Endodermal cell (in vitro differentiated cells): ENCODE data around the gene S100Z. TPM values are rescaled to one million over a fixed set of nuclear protein-coding genes. Genes with fewer than 3 reads are reported as not detected.

Source experiments
- DNase-seq: peaks from one replicate; pipeline ENCODE4 v3.0.0-alpha.2; 2017
- H3K27ac ChIP-seq: 2 replicates; pipeline ENCODE4 v1.5.1; 2013; ENCODE audit warnings: mild to moderate bottlenecking, low read depth, low read length, moderate library complexity
- H3K27me3 ChIP-seq: 2 replicates; pipeline ENCODE4 v1.6.1; 2013; ENCODE audit warnings: mild to moderate bottlenecking, low read length, moderate library complexity; ENCODE audit not compliant: insufficient read depth, control insufficient read depth, poor library complexity, severe bottlenecking
- H3K36me3 ChIP-seq: 2 replicates; pipeline ENCODE4 v1.7.0; 2013; ENCODE audit warnings: mild to moderate bottlenecking, low read length, moderate library complexity; ENCODE audit not compliant: control insufficient read depth, insufficient read depth
- H3K4me1 ChIP-seq: one replicate; pipeline ENCODE4 v1.7.0; 2013; ENCODE audit warnings: low read length; ENCODE audit not compliant: control insufficient read depth, insufficient read depth
- H3K4me3 ChIP-seq: 2 replicates; pipeline ENCODE4 v1.5.1; 2013; ENCODE audit warnings: mild to moderate bottlenecking, low read length, moderate library complexity
- H3K9ac ChIP-seq: 2 replicates; pipeline ENCODE4 v1.6.1; 2013; ENCODE audit warnings: mild to moderate bottlenecking, low read length, moderate library complexity; ENCODE audit not compliant: poor library complexity, severe bottlenecking; ENCODE audit errors: extremely low read depth
- H3K9me3 ChIP-seq: 2 replicates; pipeline ENCODE4 v1.6.1; 2013; ENCODE audit warnings: mild to moderate bottlenecking, low read length, moderate library complexity; ENCODE audit not compliant: control insufficient read depth
- H3K27ac Mint-ChIP-seq: 2 replicates; pipeline ENCODE4 v1.8.0; 2020; ENCODE audit warnings: mixed read lengths
- H3K27me3 Mint-ChIP-seq: 2 replicates; pipeline ENCODE4 v1.8.0; 2021; ENCODE audit warnings: mild to moderate bottlenecking, mixed read lengths; ENCODE audit not compliant: insufficient read depth
- H3K36me3 Mint-ChIP-seq: 2 replicates; pipeline ENCODE4 v1.8.0; 2020; ENCODE audit warnings: low read depth, mixed read lengths
- H3K4me1 Mint-ChIP-seq: 2 replicates; pipeline ENCODE4 v1.8.0; 2020; ENCODE audit warnings: mixed read lengths
- H3K4me3 Mint-ChIP-seq: 2 replicates; pipeline ENCODE4 v1.8.0; 2020; ENCODE audit warnings: mild to moderate bottlenecking, moderate library complexity, mixed read lengths
- H3K9me3 Mint-ChIP-seq: 2 replicates; pipeline ENCODE4 v1.8.0; 2020; ENCODE audit warnings: mild to moderate bottlenecking, mixed read lengths
- CTCF ChIP-seq: fragments of 200-600 bp; sonication (generic); conservative IDR thresholded peaks from 2 replicates; pipeline ENCODE4 v1.5.0; 2021; ENCODE audit warnings: antibody characterized with exemption, mild to moderate bottlenecking
- WGBS, 2 experiments: methylation state at CpG; one replicate each; pipeline versions ENCODE4 v1.1.5 to v1.1.7; 2013; ENCODE audit warnings: missing lambda C conversion rate in 2 of 2, mixed read lengths in 1 of 2; ENCODE audit not compliant: insufficient coverage in 1 of 2, insufficient read length in 1 of 2; 5-methylcytosine and 5-hydroxymethylcytosine counted together
- total RNA-seq, 2 donors: library from RNA; stranded (reverse); fragmentation: NEBNext Ultra II Directional in 1 of 2; extraction: Animal tissue kit (Norgen Biotek cat#: 25700) in 1 of 2; gene quantifications; 2 replicates in 1 of 2; 3 replicates in 1 of 2; pipeline ENCODE4 v1.2.1, GENCODE V29; 2021

S100Z gene
- total RNA-seq, 2 donors from 2014 or later: 17.2 to 18.3 TPM

GRCh38 chr5:76941442-76941841, 91.6 kb downstream of the S100Z start:
- Histone ChIP-seq H3K27me3 (no peaks in the 10 kb centered on the region), H3K27ac (no peak overlapping the region), H3K9me3 (no peaks in the 10 kb centered on the region), H3K36me3 (no peaks in the 10 kb centered on the region), H3K9ac (no peak overlapping the region), H3K4me1 (peaks cover 4% of the 10 kb centered on the region), H3K4me3 (no peak overlapping the region)
- Mint-ChIP-seq H3K9me3 (peaks cover 2% of the 10 kb centered on the region), H3K27me3 (no peaks in the 10 kb centered on the region), H3K4me3 (no peak overlapping the region), H3K36me3 (peaks cover 13% of the 10 kb centered on the region), H3K27ac (no peak overlapping the region), H3K4me1 (peaks cover 24% of the 10 kb centered on the region)
- no peak for DNase-seq
- no peak for TF ChIP-seq CTCF
- WGBS, 2 experiments: 92% methylated on average over 3 of the region's 3 CpGs; no CpG with 5 or more reads in 1 of the 2 experiments

- H3K27me3 Mint-ChIP-seq: no peaks in the 10 kb centered on the region
- no peaks in the 10 kb centered on the region for H3K27me3 ChIP-seq
- no peak for TF ChIP-seq CTCF
- H3K9ac ChIP-seq: no peak overlapping the region
- H3K36me3 Mint-ChIP-seq: peaks cover 15% of the 10 kb centered on the region
- H3K9me3 Mint-ChIP-seq: peaks cover 2% of the 10 kb centered on the region
- H3K27ac Mint-ChIP-seq: no peak overlapping the region
- DNase-seq: no peak
- peaks cover 29% of the 10 kb centered on the region for H3K4me1 Mint-ChIP-seq
- H3K36me3 ChIP-seq: no peaks in the 10 kb centered on the region
- H3K9me3 ChIP-seq: no peaks in the 10 kb centered on the region
- 80% methylated on average over 1 of the region's 1 CpG; no CpG with 5 or more reads in 1 of the 2 experiments for WGBS, 2 experiments
- H3K4me3 Mint-ChIP-seq: no peak overlapping the region
- H3K4me1 ChIP-seq: peaks cover 9% of the 10 kb centered on the region
- no peak overlapping the region for H3K4me3 ChIP-seq
- no peak overlapping the region for H3K27ac ChIP-seq
Observed at GRCh38 chr5:76942581-76942980, 92.8 kb downstream of the S100Z start.

- Histone ChIP-seq H3K27ac (no peak overlapping the region), H3K4me1 (peaks cover 9% of the 10 kb centered on the region), H3K4me3 (no peak overlapping the region), H3K9me3 (no peaks in the 10 kb centered on the region), H3K27me3 (no peaks in the 10 kb centered on the region), H3K9ac (no peak overlapping the region), H3K36me3 (no peaks in the 10 kb centered on the region)
- H3K9me3 Mint-ChIP-seq: peaks cover 2% of the 10 kb centered on the region
- H3K4me3 Mint-ChIP-seq: no peak overlapping the region
- no peaks in the 10 kb centered on the region for H3K27me3 Mint-ChIP-seq
- H3K36me3 Mint-ChIP-seq: peaks cover 17% of the 10 kb centered on the region
- 82 to 84% methylated on average over 2 to 3 of the region's 3 CpGs for WGBS, 2 experiments
- no peak for DNase-seq
- peaks cover 29% of the 10 kb centered on the region for H3K4me1 Mint-ChIP-seq
- no peak overlapping the region for H3K27ac Mint-ChIP-seq
- no peak for TF ChIP-seq CTCF
Observed at GRCh38 chr5:76943006-76943405, 93.2 kb downstream of the S100Z start.
